IPS-NIHi11 (cell line): Measurements from ENCODE around the gene CCDC68.

Experiments
- DNase-seq: peaks from one replicate; pipeline ENCODE4 v3.0.0; 2012; ENCODE audit warnings: mixed read lengths, low spot score

Gene CCDC68

GRCh38 chr18:54916507-54916906, 42.8 kb downstream of the CCDC68 start:
- no peak for DNase-seq

GRCh38 chr18:54914816-54915215, 44.4 kb downstream of the CCDC68 start:
- no peak for DNase-seq

- no peak for DNase-seq
Observed at GRCh38 chr18:54911551-54911950, 47.7 kb downstream of the CCDC68 start.

GRCh38 chr18:54910161-54910919, 48.9 kb downstream of the CCDC68 start:
- no peak for DNase-seq

- DNase-seq, result no peak
Observed at GRCh38 chr18:54909538-54909937, 49.7 kb downstream of the CCDC68 start.

GRCh38 chr18:54906331-54907185, 52.7 kb downstream of the CCDC68 start:
- DNase-seq, result no peak

- DNase-seq, result no peak
Observed at GRCh38 chr18:54905629-54906028, 53.6 kb downstream of the CCDC68 start.

- no peak for DNase-seq
Observed at GRCh38 chr18:54904581-54904980, 54.7 kb downstream of the CCDC68 start.

GRCh38 chr18:54900290-54900689, 59.0 kb downstream of the CCDC68 start:
- no peak for DNase-seq

GRCh38 chr18:54899500-54899899, 59.8 kb downstream of the CCDC68 start:
- no peak for DNase-seq

- no peak for DNase-seq
Observed at GRCh38 chr18:54888933-54889332, 70.3 kb downstream of the CCDC68 start.

- no peak for DNase-seq
Observed at GRCh38 chr18:54888378-54888777, 70.9 kb downstream of the CCDC68 start.

- DNase-seq, result no peak
Observed at GRCh38 chr18:54883816-54884604, 75.3 kb downstream of the CCDC68 start.

- no peak for DNase-seq
Observed at GRCh38 chr18:54882318-54882717, 76.9 kb downstream of the CCDC68 start.

- DNase-seq, result no peak
Observed at GRCh38 chr18:54881229-54881768, 78.0 kb downstream of the CCDC68 start.

GRCh38 chr18:54880395-54881105, 78.7 kb downstream of the CCDC68 start:
- no peak for DNase-seq

GRCh38 chr18:54879691-54880090, 79.6 kb downstream of the CCDC68 start:
- no peak for DNase-seq

- no peak for DNase-seq
Observed at GRCh38 chr18:54878659-54879358, 80.5 kb downstream of the CCDC68 start.

- no peak for DNase-seq
Observed at GRCh38 chr18:54878159-54878622, 81.1 kb downstream of the CCDC68 start.

GRCh38 chr18:54877076-54877475, 82.2 kb downstream of the CCDC68 start:
- DNase-seq, result no peak

- DNase-seq, result no peak
Observed at GRCh38 chr18:54875063-54875462, 84.2 kb downstream of the CCDC68 start.
